Nucleus accumbens (tissue), 56 donors: ENCODE measurements around the gene ZNF214.
"Not testable (repeated sequence)": the region's sequence is repeated elsewhere in the genome, so short reads cannot be mapped to it uniquely, and the experiment has no call there.

Experiments used
- DNase-seq, 56 donors: peaks; one replicate each; lab custom pipeline; 2025; lab: John Stamatoyannopoulos, UW

Gene ZNF214

GRCh38 chr11:6991227-6991626 lies 28.9 kb downstream of the ZNF214 start:
- no peak for DNase-seq

GRCh38 chr11:6988506-6988905 lies 31.6 kb downstream of the ZNF214 start:
- no peak for DNase-seq

GRCh38 chr11:6986487-6986886 lies 33.7 kb downstream of the ZNF214 start:
- DNase-seq: no peak

GRCh38 chr11:6979365-6979764 lies 40.8 kb downstream of the ZNF214 start:
- DNase-seq: no peak

- DNase-seq: not testable (repeated sequence)
These were observed 50.3 kb downstream of the ZNF214 start for GRCh38 chr11:6969854-6970253.

- no peak for DNase-seq
These were observed 51.3 kb downstream of the ZNF214 start for GRCh38 chr11:6968816-6969215.

GRCh38 chr11:6962673-6963072 lies 57.5 kb downstream of the ZNF214 start:
- no peak for DNase-seq

GRCh38 chr11:6962141-6962540 lies 58.0 kb downstream of the ZNF214 start:
- DNase-seq: no peak

GRCh38 chr11:6954248-6954647 lies 65.9 kb downstream of the ZNF214 start:
- DNase-seq: not testable (repeated sequence)
